Measurements from ENCODE around the gene PDRG1.
"Not testable (repeated sequence)": the region's sequence is repeated elsewhere in the genome, so short reads cannot be mapped to it uniquely, and the experiment has no call there.

PDRG1 gene

GRCh38 chr20:31934491-31934890 lies 17.4 kb downstream of the PDRG1 start:
- Histone ChIP-seq H2AFZ (ENCODE audit: low read depth, low read length) (no peak overlapping the region), H3K4me3 (ENCODE audit: low read length) (no peak overlapping the region), H3K9ac (ENCODE audit: low read length) (no peak overlapping the region), H4K20me1 (ENCODE audit: insufficient read depth, low read length) (no peaks in the 10 kb centered on the region), H3K4me1 (ENCODE audit: low read length) (no peaks in the 10 kb centered on the region), H3K9me3 (ENCODE audit: insufficient read depth, low read length) (no peaks in the 10 kb centered on the region), H3K36me3 (replicated peaks; ENCODE audit: low read depth, low read length) (no peaks in the 10 kb centered on the region), H3K4me2 (ENCODE audit: low read length) (no peak overlapping the region), H3K27me3 (ENCODE audit: low read depth, low read length) (0 out of 2 replicates have a peak, but pooled peaks cover 3% of the 10 kb centered on the region), H3K79me2 (ENCODE audit: low read length) (no peaks in the 10 kb centered on the region), H3K27ac (ENCODE audit: low read length) (no peak overlapping the region)
- TF ChIP-seq EZH2phosphoT487 (IDR thresholded peaks at IDR 0.05; ENCODE audit: low read depth) (no peak), CTCF (IDR thresholded peaks at IDR 0.05; ENCODE audit: low read depth, low read length) (no peak)

GRCh38 chr20:31933698-31934097 lies 18.1 kb downstream of the PDRG1 start:
- no peak overlapping the region for H3K9ac ChIP-seq (ENCODE audit: low read length)
- no peaks in the 10 kb centered on the region for H3K4me1 ChIP-seq (ENCODE audit: low read length)
- H3K4me3 ChIP-seq (ENCODE audit: low read length): no peak overlapping the region
- H4K20me1 ChIP-seq (ENCODE audit: insufficient read depth, low read length): no peaks in the 10 kb centered on the region
- TF ChIP-seq EZH2phosphoT487 (IDR thresholded peaks at IDR 0.05; ENCODE audit: low read depth): no peak
- TF ChIP-seq CTCF (IDR thresholded peaks at IDR 0.05; ENCODE audit: low read depth, low read length): no peak
- H3K4me2 ChIP-seq (ENCODE audit: low read length): no peak overlapping the region
- 0 out of 2 replicates have a peak, but pooled peaks cover 3% of the 10 kb centered on the region for H3K27me3 ChIP-seq (ENCODE audit: low read depth, low read length)
- no peaks in the 10 kb centered on the region for H3K79me2 ChIP-seq (ENCODE audit: low read length)
- no peak overlapping the region for H2AFZ ChIP-seq (ENCODE audit: low read depth, low read length)
- no peaks in the 10 kb centered on the region for H3K36me3 ChIP-seq (replicated peaks; ENCODE audit: low read depth, low read length)
- H3K27ac ChIP-seq (ENCODE audit: low read length): no peak overlapping the region
- no peaks in the 10 kb centered on the region for H3K9me3 ChIP-seq (ENCODE audit: insufficient read depth, low read length)

GRCh38 chr20:31930779-31931178 lies 21.1 kb downstream of the PDRG1 start:
- Histone ChIP-seq H3K27me3 (ENCODE audit: low read depth, low read length) (0 out of 2 replicates have a peak, but pooled peaks cover 3% of the 10 kb centered on the region), H3K9me3 (ENCODE audit: insufficient read depth, low read length) (no peaks in the 10 kb centered on the region), H3K79me2 (ENCODE audit: low read length) (no peaks in the 10 kb centered on the region), H3K36me3 (replicated peaks; ENCODE audit: low read depth, low read length) (no peaks in the 10 kb centered on the region), H3K4me3 (ENCODE audit: low read length) (no peak overlapping the region), H3K4me2 (ENCODE audit: low read length) (no peak overlapping the region), H3K27ac (ENCODE audit: low read length) (no peak overlapping the region), H3K4me1 (ENCODE audit: low read length) (no peaks in the 10 kb centered on the region), H2AFZ (ENCODE audit: low read depth, low read length) (no peak overlapping the region), H4K20me1 (ENCODE audit: insufficient read depth, low read length) (no peaks in the 10 kb centered on the region), H3K9ac (ENCODE audit: low read length) (no peak overlapping the region)
- TF ChIP-seq CTCF (IDR thresholded peaks at IDR 0.05; ENCODE audit: low read depth, low read length): no peak
- TF ChIP-seq EZH2phosphoT487 (IDR thresholded peaks at IDR 0.05; ENCODE audit: low read depth): no peak

GRCh38 chr20:31929631-31930030 lies 22.2 kb downstream of the PDRG1 start:
- not testable (repeated sequence) for H3K4me1 ChIP-seq (ENCODE audit: low read length); H3K27ac ChIP-seq (ENCODE audit: low read length); H3K4me2 ChIP-seq (ENCODE audit: low read length); H4K20me1 ChIP-seq (ENCODE audit: insufficient read depth, low read length); H3K27me3 ChIP-seq (ENCODE audit: low read depth, low read length); H3K9ac ChIP-seq (ENCODE audit: low read length); H3K9me3 ChIP-seq (ENCODE audit: insufficient read depth, low read length); H3K36me3 ChIP-seq (replicated peaks; ENCODE audit: low read depth, low read length); H2AFZ ChIP-seq (ENCODE audit: low read depth, low read length); H3K4me3 ChIP-seq (ENCODE audit: low read length); H3K79me2 ChIP-seq (ENCODE audit: low read length)

Measured in OCI-LY3 (cell line).